Hair follicular keratinocyte (primary cell): Measurements from ENCODE around the gene DERA. TPM values are rescaled to one million over a fixed set of nuclear protein-coding genes. Genes with fewer than 3 reads are reported as not detected.

Experiments used
- total RNA-seq: library from RNA; depleted of rRNA; stranded (reverse); fragments of >200 nt; gene quantifications from 2 replicates; pipeline ENCODE4 v1.2.3, GENCODE V29; 2015

DERA gene
- 50.8 and 60.1 TPM in 2 replicates for total RNA-seq

GRCh38 chr12:15910864-15911721 is at the start of gene DERA:
Gene DERA, plus strand, starts transcription at chr12:15911332. Its CDS starts 52 bp downstream, at chr12:15911384.

GRCh38 chr12:15882118-15882971 is 28.8 kb upstream of the DERA start, which contains the start of gene STRAP:
Gene STRAP, plus strand, starts transcription at chr12:15882387. Its CDS starts 321 bp downstream, at chr12:15882708.

Other genes starting within 250 kb of the DERA start
- gene EPS8, start 121.9 kb upstream of the DERA start, total RNA-seq: 7.1 and 7.8 TPM in 2 replicates
- 141 and 186 TPM in 2 replicates for gene STRAP, start 28.9 kb upstream of the DERA start, total RNA-seq